IMR-90 (cell line): Measurements from ENCODE around the gene ABI3. TPM values are rescaled to one million over a fixed set of nuclear protein-coding genes. Genes with fewer than 3 reads are reported as not detected.

Experiments
- ATAC-seq: fragments of 200-7000 bp; cut with Tn5 transposase; 2 replicates; pipeline ENCODE4 v1.9.1; 2020; ENCODE audit warnings: low read depth, mild to moderate bottlenecking, moderate library complexity
- BruUV-seq: library from RNA; stranded (reverse); fragments of 400-500 nt; replicated peaks from 2 replicates; lab custom pipeline; 2021; lab: Mats Ljungman, UMichigan
- CTCF ChIA-PET: fragments of 300-600 bp; formaldehyde crosslinking; extraction: SDS; loops from one replicate; lab custom pipeline; 2021; ENCODE audit warnings: antibody characterized with exemption; lab: Yijun Ruan, JAX
- POLR2A ChIA-PET: fragments of 300-600 bp; sonication (Branson Sonifier 250); formaldehyde crosslinking; loops from one replicate; lab custom pipeline; 2022; ENCODE audit warnings: antibody characterized with exemption; ENCODE audit not compliant: unreplicated experiment; lab: Charles Lee
- DNase-seq: peaks from one replicate; pipeline ENCODE4 v3.0.0; 2013
- H2AFZ ChIP-seq: replicated peaks from 2 replicates; pipeline ENCODE3; 2013; ENCODE audit warnings: low read length, mild to moderate bottlenecking; ENCODE audit not compliant: poor library complexity
- H2AK5ac ChIP-seq: 2 replicates; pipeline ENCODE4 v1.6.1; 2013; ENCODE audit warnings: low read depth, low read length, inconsistent platforms
- H2AK9ac ChIP-seq: replicated peaks from 2 replicates; pipeline ENCODE3; 2013; ENCODE audit warnings: mild to moderate bottlenecking, low read depth, low read length, moderate library complexity; ENCODE audit not compliant: poor library complexity
- H2BK120ac ChIP-seq: 2 replicates; pipeline ENCODE4 v1.6.1; 2013; ENCODE audit warnings: low read depth, low read length, inconsistent platforms
- H2BK15ac ChIP-seq: 3 replicates; pipeline ENCODE4 v1.6.1; 2013; ENCODE audit warnings: low read depth, low read length, inconsistent platforms
- H2BK20ac ChIP-seq: 2 replicates; pipeline ENCODE4 v1.6.1; 2013; ENCODE audit warnings: low read depth, mild to moderate bottlenecking, inconsistent platforms, low read length, moderate library complexity
- H2BK5ac ChIP-seq: 2 replicates; pipeline ENCODE4 v1.6.1; 2013; ENCODE audit warnings: mild to moderate bottlenecking, low read depth, low read length, inconsistent platforms; ENCODE audit not compliant: poor library complexity, severe bottlenecking
- H3K14ac ChIP-seq: replicated peaks from 2 replicates; pipeline ENCODE4 v1.6.1; 2013; ENCODE audit warnings: low read depth, low read length, inconsistent platforms
- H3K18ac ChIP-seq: 2 replicates; pipeline ENCODE4 v1.6.1; 2013; ENCODE audit warnings: low read depth, low read length, control low read depth
- H3K23ac ChIP-seq: 2 replicates; pipeline ENCODE4 v1.6.1; 2013; ENCODE audit warnings: low read depth, low read length, inconsistent platforms
- H3K27ac ChIP-seq: 2 replicates; pipeline ENCODE4 v1.5.1; 2013; ENCODE audit warnings: mild to moderate bottlenecking, control low read depth, low read length; ENCODE audit not compliant: insufficient read depth
- H3K27me3 ChIP-seq: 2 replicates; pipeline ENCODE4 v1.6.1; 2013; ENCODE audit warnings: low read length; ENCODE audit not compliant: control insufficient read depth, insufficient read depth
- H3K36me3 ChIP-seq: 2 replicates; pipeline ENCODE4 v1.6.1; 2013; ENCODE audit warnings: low read length, mixed read lengths; ENCODE audit not compliant: control insufficient read depth, insufficient read depth
- H3K4ac ChIP-seq: 2 replicates; pipeline ENCODE4 v1.6.1; 2013; ENCODE audit warnings: low read depth, low read length, inconsistent platforms
- H3K4me1 ChIP-seq: 2 replicates; pipeline ENCODE4 v1.6.1; 2013; ENCODE audit warnings: low read length, mixed read lengths; ENCODE audit not compliant: control insufficient read depth, insufficient read depth
- H3K4me2 ChIP-seq: 2 replicates; pipeline ENCODE4 v1.6.1; 2013; ENCODE audit warnings: low read depth, mild to moderate bottlenecking, control low read depth, low read length, moderate library complexity
- H3K4me3 ChIP-seq: 2 replicates; pipeline ENCODE4 v1.5.1; 2013; ENCODE audit warnings: low read depth, mild to moderate bottlenecking, control low read depth, low read length, moderate library complexity; ENCODE audit not compliant: insufficient read depth
- H3K56ac ChIP-seq: 2 replicates; pipeline ENCODE4 v1.6.1; 2013; ENCODE audit warnings: low read length, inconsistent platforms; ENCODE audit not compliant: insufficient read depth; ENCODE audit errors: extremely low read depth
- H3K79me1 ChIP-seq, 2 experiments: 2 replicates each; pipeline ENCODE4 v1.6.1; 2013; ENCODE audit warnings: low read length in 2 of 2, inconsistent platforms in 1 of 2, low read depth in 1 of 2
- H3K9ac ChIP-seq: 2 replicates; pipeline ENCODE4 v1.6.1; 2013; ENCODE audit warnings: low read depth, low read length, control low read depth
- H3K9me1 ChIP-seq: 2 replicates; pipeline ENCODE4 v1.6.1; 2013; ENCODE audit warnings: low read length, inconsistent platforms; ENCODE audit not compliant: insufficient read depth
- H3K9me3 ChIP-seq: 2 replicates; pipeline ENCODE4 v1.6.1; 2013; ENCODE audit warnings: low read length; ENCODE audit not compliant: control insufficient read depth, insufficient read depth
- H4K20me1 ChIP-seq: 2 replicates; pipeline ENCODE4 v1.6.1; 2013; ENCODE audit warnings: low read length, inconsistent platforms; ENCODE audit not compliant: insufficient read depth
- H4K5ac ChIP-seq: 2 replicates; pipeline ENCODE4 v1.6.1; 2013; ENCODE audit warnings: mild to moderate bottlenecking, low read depth, low read length, control low read depth
- H4K8ac ChIP-seq, 2 experiments: 2 replicates each; pipeline ENCODE4 v1.6.1; 2013; ENCODE audit warnings: low read depth in 2 of 2, low read length in 2 of 2, control low read depth in 1 of 2, inconsistent platforms in 1 of 2
- H4K91ac ChIP-seq: 2 replicates; pipeline ENCODE4 v1.6.1; 2013; ENCODE audit warnings: low read depth, low read length, inconsistent platforms; ENCODE audit not compliant: insufficient read depth
- CEBPB ChIP-seq: IDR thresholded peaks from 2 replicates; pipeline ENCODE4 v1.6.1; 2012; ENCODE audit warnings: low read depth, low read length, improper control_type of control experiment
- CTCF ChIP-seq: conservative IDR thresholded peaks from 2 replicates; pipeline ENCODE4 v1.5.1; 2012; ENCODE audit warnings: mild to moderate bottlenecking, low read depth, low read length, improper control_type of control experiment
- POLR2A ChIP-seq: IDR thresholded peaks from 2 replicates; pipeline ENCODE4 v1.6.1; 2012; ENCODE audit warnings: mild to moderate bottlenecking, low read depth, low read length
- RAD21 ChIP-seq: IDR thresholded peaks from 2 replicates; pipeline ENCODE4 v1.6.1; 2012; ENCODE audit warnings: low read length, improper control_type of control experiment
- RFX5 ChIP-seq: IDR thresholded peaks from 2 replicates; pipeline ENCODE4 v1.8.0; 2012; ENCODE audit warnings: low read depth, mild to moderate bottlenecking, low read length, moderate library complexity
- SMC3 ChIP-seq: fragments of 150-350 bp; IDR thresholded peaks from 2 replicates; pipeline ENCODE4 v1.6.1; 2016; ENCODE audit warnings: low read depth, mild to moderate bottlenecking, antibody characterized with exemption, low read length, moderate library complexity
- WGBS, 2 experiments: methylation state at CpG; one replicate each; pipeline versions ENCODE4 v1.1.5 to v1.1.7; 2013; ENCODE audit warnings: missing lambda C conversion rate in 2 of 2; ENCODE audit not compliant: insufficient read length in 1 of 2; ENCODE audit errors: extremely low coverage in 2 of 2; 5-methylcytosine and 5-hydroxymethylcytosine counted together
- dilution Hi-C: fragments of 300-500 bp; cut with HindIII; formaldehyde crosslinking; loops from one replicate; pipeline ENCODE4 v1.14.3; 2018; ENCODE audit warnings: low sequenced_read_pairs; ENCODE audit not compliant: unreplicated experiment
- in situ Hi-C: fragments of 300-500 bp; cut with MboI; formaldehyde crosslinking; loops from 3 replicates; pipeline ENCODE4 v1.14.3; 2019; ENCODE audit warnings: low sequenced_read_pairs, inconsistent platforms, mixed read lengths
- intact Hi-C: fragments of 100-400 bp; cut with micrococcal nuclease; formaldehyde crosslinking; loops from 2 replicates; pipeline ENCODE4 v1.10.0; 2022
- polyA plus RNA-seq, 3 experiments: library from polyadenylated mRNA; depleted of rRNA; stranded (reverse); fragments of >200 nt; gene quantifications; 2 replicates each; pipeline ENCODE4 v1.2.3, GENCODE V29; 2012; ENCODE audit warnings: low replicate concordance in 1 of 3
- total RNA-seq: library from RNA; depleted of rRNA; stranded (reverse); fragments of >200 nt; gene quantifications from 2 replicates; pipeline ENCODE4 v1.2.3, GENCODE V29; 2012

The ABI3 gene
- total and polyA plus RNA-seq, 2 of the 4 experiments (the other 2 are of a cell fraction): 1.1 to 1.2 TPM

GRCh38 chr17:49180303-49180702 lies 30.2 kb upstream of the ABI3 start:
- Histone ChIP-seq H3K27me3 (peaks cover 2% of the 10 kb centered on the region), H2BK5ac (no peak overlapping the region), H3K4me3 (no peak overlapping the region), H3K9ac (no peak overlapping the region), H2BK120ac (no peak overlapping the region), H4K91ac (no peak overlapping the region), H2AK5ac (no peak overlapping the region), H2BK15ac (no peak overlapping the region), H4K8ac (no peak overlapping the region), H4K5ac (no peak overlapping the region), H3K79me1 (no peaks in the 10 kb centered on the region), H3K56ac (no peak overlapping the region), H4K20me1 (no peaks in the 10 kb centered on the region), H3K9me1 (no peaks in the 10 kb centered on the region; the same call in 1 of the 2 replicates), H3K14ac (no peak overlapping the region), H3K23ac (no peak overlapping the region), H2AK9ac (no peak overlapping the region), H3K4me1 (no peaks in the 10 kb centered on the region), H3K36me3 (no peaks in the 10 kb centered on the region), H3K27ac (no peak overlapping the region), H3K4me2 (no peak overlapping the region), H2BK20ac (no peak overlapping the region), H3K4ac (no peak overlapping the region), H2AFZ (no peak overlapping the region), H3K18ac (no peak overlapping the region), H3K9me3 (peaks cover 30% of the 10 kb centered on the region)
- CTCF ChIA-PET: interaction anchor here (0.6 to 2.3 kb wide), 8 partner anchors 9 to 48 kb away, joined by 3 to 12 read pairs (median 4); no protein-coding TSS in a partner anchor
- in situ Hi-C loops: no loop called here
- dilution Hi-C loops: no loop called here
- TF ChIP-seq RFX5 (no peak), POLR2A (no peak), RAD21 (peak; percentile 75), SMC3 (peak; percentile 69), CEBPB (no peak), CTCF (peak; percentile 81)
- ATAC-seq (peak; percentile 85), DNase-seq (peak; percentile 36)
- WGBS, 2 experiments: no CpG with 5 or more reads among the region's 5 CpGs
- POLR2A ChIA-PET: interaction anchor here (0.5 kb wide), 1 partner anchor 69 kb away, joined by 4 read pairs; no protein-coding TSS in a partner anchor
- intact Hi-C loops: loop anchor here (1.0 to 10.0 kb wide), 2 partner anchors 47 to 116 kb away; no protein-coding TSS in a partner anchor
- BruUV-seq: no TSS peak
